Epithelial cell of prostate (primary cell): ENCODE results near the gene PCDH10.

Experiments
- DNase-seq: peaks from one replicate; pipeline ENCODE4 v3.0.0-alpha.2; 2011; ENCODE audit warnings: low read depth, low spot score
- H3K27ac ChIP-seq: fragments of 450-650 bp; 2 replicates; pipeline ENCODE4 v1.5.1; 2017; ENCODE audit warnings: mild to moderate bottlenecking

The PCDH10 gene, protein sequence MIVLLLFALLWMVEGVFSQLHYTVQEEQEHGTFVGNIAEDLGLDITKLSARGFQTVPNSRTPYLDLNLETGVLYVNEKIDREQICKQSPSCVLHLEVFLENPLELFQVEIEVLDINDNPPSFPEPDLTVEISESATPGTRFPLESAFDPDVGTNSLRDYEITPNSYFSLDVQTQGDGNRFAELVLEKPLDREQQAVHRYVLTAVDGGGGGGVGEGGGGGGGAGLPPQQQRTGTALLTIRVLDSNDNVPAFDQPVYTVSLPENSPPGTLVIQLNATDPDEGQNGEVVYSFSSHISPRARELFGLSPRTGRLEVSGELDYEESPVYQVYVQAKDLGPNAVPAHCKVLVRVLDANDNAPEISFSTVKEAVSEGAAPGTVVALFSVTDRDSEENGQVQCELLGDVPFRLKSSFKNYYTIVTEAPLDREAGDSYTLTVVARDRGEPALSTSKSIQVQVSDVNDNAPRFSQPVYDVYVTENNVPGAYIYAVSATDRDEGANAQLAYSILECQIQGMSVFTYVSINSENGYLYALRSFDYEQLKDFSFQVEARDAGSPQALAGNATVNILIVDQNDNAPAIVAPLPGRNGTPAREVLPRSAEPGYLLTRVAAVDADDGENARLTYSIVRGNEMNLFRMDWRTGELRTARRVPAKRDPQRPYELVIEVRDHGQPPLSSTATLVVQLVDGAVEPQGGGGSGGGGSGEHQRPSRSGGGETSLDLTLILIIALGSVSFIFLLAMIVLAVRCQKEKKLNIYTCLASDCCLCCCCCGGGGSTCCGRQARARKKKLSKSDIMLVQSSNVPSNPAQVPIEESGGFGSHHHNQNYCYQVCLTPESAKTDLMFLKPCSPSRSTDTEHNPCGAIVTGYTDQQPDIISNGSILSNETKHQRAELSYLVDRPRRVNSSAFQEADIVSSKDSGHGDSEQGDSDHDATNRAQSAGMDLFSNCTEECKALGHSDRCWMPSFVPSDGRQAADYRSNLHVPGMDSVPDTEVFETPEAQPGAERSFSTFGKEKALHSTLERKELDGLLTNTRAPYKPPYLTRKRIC

DNA sequence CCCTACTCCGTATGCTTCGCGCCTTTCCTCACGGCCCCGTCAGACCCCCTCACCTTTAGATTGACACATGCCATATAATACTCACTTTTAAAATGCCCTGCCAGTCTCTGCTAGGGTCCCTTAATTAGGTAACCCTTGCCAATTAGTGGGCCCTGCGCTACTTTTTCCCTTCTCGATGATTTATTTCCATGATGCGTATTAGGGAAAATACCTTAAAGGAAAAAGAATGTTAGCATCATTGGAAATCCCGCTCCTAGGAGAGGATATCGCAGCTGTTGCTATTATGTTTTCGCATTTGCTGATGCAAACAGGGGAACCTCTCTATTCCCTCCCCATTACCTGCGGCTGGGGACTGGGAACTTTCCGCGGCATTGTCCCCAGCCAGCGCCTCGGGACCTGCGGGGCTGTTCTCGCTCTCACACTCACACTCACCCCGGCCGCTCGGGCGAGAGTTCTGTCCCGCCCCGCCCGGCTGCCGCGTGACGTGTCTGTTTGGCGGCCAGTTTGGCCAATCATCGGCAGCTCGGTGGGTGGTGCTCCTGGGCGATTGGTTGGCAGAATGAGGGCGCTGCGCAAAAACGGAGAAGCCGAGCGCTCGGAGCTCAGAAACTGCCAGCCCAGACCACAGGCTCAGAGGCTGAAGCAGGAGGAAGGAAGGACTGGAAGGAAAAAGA is at the start of gene PCDH10:
PCDH10 (plus strand) TSS at position 605 of the 674 bp plus-strand sequence. CDS start 847 bp downstream, outside the sequence.
- H3K27ac ChIP-seq = no peak within 1 kb of the TSS

DNA sequence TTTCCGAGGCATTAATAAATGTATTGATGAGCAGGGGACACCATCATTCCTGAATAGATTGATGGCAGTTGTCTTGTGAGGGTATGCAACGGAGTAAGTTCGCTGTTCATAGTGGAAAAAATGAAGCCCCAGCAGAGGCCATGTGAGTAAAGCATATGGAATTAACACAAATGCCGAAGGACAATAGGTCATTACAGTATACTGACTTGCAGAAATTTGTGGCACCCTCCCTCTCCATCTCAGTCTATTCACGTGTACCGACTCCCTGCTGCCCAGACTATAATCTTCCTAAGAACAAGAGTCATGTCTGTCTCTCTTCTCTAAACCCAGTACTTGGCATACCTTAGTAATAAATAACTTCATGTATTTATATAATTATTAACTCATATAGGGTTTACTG is 47.1 kb upstream of the PCDH10 start:
- no peak overlapping the region for H3K27ac ChIP-seq

More for the DNA sequence above, at the start of gene PCDH10:
- peak; percentile 36 for DNase-seq

DNA sequence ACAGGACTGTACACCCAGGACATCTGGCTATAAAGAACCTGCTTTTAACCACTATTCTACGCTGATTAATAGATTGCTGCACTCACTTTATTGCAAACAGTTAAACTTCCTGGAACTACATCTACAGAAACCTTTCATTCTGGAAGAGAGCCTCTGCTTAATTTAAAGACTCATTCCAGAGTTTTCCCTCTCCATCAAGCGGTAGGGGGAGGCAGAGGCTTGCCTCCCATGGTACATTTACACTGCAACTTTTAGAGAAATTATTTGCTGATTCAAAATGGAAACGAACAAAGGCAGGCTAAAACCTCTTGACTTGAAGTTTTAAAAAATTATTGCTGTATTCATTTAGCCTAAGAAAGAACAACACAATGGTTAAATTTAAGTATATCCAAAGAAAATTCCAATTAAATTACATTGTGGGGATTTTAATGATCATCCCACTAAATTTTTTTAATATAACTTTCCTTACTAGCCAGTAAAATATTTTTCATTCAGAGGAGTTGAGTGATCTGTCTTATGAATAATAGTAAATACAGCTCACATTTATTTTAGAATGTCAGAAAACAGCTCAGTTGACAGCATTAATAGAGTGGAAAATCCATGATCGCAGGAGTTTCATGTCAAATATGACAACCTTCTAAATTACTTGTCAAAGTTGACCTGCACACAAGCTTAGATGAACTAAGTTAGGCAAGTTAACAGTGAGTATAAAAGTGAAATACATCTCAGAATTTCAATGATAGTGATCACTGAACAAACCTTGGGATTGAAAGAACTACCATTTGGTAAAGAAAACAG is 46.3 kb upstream of the PCDH10 start:
- DNase-seq = no peak
- H3K27ac ChIP-seq = no peak overlapping the region

More for the DNA sequence above, 47.1 kb upstream of the PCDH10 start:
- no peak for DNase-seq

DNA sequence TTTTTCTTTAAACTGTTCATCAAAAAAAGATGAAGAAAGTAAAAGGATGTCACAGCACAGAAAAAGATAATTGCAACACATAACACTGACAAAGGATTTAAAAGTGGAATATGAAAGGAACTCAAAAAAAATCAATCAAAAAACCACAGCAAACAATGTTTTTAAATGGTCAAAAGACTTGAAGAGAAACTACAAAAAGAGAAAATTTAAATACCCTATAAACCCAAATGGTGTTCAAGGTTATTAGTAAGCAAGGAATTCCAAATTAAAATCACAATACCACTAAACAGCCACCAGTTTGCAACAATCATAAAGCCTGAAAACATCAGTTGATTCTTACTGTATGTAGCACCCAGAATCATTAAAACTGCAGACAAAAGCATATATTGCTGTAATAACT is 36.5 kb upstream of the PCDH10 start:
- no peak for DNase-seq
- H3K27ac ChIP-seq = no peak overlapping the region

DNA sequence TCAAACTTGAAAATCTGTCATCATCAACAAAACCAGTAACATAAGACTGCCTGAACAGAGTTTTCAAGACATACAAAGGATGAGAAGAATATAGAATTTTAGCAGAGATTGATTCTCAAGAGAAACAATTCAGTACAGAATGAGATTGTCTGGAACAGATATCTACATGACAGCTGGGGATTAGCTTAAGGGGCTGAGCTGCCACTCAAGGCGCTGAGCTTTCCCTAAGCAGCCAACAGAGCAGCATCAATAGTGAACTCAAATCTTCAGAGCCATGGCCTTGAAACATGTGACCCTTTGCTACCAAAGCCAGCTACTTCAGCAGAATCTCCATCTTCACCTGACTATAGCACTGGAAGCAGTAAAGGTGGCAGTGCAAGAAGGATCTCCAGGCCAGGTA is 24.3 kb upstream of the PCDH10 start:
- H3K27ac ChIP-seq = no peak overlapping the region
- DNase-seq = no peak

DNA sequence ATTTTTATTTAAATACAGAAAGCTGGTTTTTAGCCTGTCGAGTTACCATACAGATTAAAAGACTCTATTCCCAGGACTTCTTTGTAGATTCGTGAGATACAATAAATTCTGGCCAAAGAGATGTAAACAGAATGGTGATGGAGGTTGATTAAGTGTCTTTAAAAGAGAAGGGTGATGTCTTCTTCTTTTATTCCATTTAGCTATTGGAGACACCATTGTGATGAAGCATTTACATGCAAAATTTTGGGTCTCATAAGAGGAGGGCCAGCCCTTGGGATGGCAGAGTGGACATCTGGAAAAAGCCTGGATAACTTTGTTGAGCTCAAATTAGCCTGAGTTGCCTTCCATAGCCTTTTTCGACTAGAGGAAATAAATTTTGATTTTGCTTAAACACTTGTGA is 21.6 kb upstream of the PCDH10 start:
- H3K27ac ChIP-seq = no peak overlapping the region
- DNase-seq = no peak

DNA sequence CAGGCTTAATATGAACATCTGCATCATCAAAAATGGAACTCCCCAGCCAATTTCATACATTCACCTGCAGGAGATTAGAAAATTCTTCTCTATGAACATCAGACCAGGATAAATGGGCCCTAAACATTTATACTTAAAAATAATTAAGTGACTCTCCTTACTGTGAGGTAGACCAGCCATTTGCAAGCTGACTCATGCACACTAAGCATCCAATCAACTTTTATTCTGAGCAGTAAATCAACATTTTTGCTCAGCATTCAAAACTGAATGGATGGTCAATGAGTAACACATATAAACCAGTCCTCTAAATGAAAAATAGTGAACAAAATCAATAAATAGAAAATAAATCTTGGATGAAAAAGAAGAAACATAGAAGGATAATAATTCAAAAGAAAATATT is 19.9 kb upstream of the PCDH10 start:
- H3K27ac ChIP-seq = no peak overlapping the region
- DNase-seq = no peak

DNA sequence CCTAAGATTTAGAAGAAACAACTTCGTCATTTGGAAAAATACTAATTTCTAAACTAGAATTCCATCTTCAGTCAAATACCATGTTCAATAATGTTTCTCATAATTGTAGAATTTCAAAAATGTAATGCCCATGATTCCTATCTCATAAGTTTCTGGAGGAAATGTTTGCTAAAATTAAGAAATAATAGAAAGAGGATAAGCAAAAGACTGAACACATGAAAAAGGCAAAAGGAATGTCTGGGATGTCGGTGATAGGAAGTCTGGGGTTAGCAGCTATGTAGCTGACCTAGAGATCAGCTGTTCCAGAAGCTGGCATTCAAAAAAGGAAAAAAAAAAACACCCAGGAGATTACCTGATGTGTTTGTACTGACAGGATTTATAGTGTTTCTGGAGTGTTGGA is 18.9 kb upstream of the PCDH10 start:
- H3K27ac ChIP-seq = no peak overlapping the region
- DNase-seq = no peak

DNA sequence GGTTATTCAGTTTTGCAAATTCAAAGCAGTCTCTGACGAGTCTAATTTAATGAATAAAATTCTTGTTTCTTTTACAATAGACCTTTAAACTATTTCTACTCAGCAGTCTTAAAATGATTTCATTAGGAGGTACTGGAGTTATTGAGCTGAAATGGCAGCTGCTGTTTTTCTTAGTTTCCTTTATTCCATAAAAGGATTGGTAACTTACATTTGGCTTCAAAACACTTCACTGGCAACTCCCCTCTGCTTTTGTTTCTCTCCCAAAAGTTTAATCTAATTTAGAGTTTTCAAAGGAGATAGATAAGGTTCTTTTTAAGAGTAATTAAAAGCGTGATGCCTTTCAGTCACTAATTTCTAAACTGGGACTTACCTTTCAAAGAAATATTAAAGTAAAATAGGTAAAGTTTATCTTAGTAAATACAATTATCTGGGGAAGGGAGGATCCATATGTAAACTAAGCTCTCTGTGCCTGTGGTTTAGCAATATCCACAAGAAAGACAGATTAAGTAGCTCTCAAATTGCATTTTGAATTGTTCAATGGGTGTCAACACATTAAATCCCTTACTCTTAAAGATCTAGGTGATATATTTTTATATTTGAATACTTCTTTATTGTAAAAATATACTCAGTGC is 17.1 kb upstream of the PCDH10 start:
- no peak for DNase-seq
- H3K27ac ChIP-seq = no peak overlapping the region

DNA sequence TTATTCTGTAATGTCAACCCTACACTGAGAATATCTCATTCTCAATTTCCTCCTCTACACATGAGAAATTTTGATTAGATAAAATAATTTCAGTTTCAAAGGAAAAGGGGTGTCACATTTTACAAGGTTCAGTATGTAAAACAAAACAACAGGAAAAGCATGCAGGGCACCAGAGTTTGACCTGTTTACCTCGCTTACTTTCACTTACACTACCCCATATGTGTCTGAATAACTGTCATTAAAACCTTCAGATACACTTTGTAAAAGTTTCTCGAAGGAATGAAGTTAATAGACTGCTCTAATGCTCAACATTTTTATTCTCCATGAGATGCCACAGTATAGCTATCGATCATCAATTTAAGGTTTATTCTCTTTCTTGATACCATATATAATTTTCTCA is 12.3 kb upstream of the PCDH10 start:
- H3K27ac ChIP-seq = no peak overlapping the region
- DNase-seq = no peak

DNA sequence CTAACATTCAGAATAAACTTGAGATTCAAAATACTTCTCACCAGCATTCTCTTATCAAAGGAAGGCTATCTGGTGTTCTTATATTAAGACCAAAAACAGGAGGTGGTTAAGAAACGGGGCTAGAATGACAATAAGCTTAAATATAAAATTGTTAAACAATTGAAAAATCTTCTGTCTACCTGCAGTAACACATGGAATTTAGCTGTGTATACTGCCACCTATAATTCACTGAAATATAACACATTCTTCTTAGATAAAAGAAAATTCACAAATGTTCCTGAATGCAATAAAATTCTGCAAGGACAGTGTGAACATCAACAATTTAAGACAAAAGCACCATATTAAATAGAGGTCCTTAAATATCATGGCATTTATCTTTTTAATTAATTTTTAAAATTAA is 11.5 kb upstream of the PCDH10 start:
- no peak overlapping the region for H3K27ac ChIP-seq
- DNase-seq = no peak

DNA sequence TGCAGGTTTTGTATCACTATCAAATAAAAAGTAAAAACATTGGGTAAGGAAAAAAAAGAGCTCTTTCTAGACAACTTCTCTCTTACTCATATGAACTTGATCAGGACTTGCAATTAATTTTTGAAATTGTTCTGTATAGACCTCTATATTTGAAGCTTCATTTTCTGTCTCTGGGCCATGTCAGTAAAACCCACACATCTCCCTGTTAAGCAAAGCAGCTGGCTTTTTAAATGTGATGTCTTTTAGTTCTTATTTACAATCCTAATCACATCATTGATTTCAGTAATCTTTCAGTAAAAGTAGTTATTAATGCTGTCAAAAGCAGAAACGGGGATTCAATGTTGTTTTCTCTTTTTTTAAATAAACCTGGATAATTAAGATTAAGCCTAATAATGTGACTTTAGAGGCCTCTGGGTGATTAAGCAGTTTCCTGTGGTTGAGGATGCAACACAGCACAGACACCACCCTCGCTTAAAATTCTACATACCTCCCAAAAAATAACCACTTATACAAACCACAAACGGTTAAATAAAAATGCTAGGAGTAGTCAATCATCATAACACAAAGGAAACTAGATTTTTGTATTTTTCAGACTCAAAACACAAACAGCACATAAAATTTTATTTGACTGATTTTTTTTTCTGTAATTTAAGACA is 5.2 kb upstream of the PCDH10 start:
- no peak overlapping the region for H3K27ac ChIP-seq
- DNase-seq = no peak

DNA sequence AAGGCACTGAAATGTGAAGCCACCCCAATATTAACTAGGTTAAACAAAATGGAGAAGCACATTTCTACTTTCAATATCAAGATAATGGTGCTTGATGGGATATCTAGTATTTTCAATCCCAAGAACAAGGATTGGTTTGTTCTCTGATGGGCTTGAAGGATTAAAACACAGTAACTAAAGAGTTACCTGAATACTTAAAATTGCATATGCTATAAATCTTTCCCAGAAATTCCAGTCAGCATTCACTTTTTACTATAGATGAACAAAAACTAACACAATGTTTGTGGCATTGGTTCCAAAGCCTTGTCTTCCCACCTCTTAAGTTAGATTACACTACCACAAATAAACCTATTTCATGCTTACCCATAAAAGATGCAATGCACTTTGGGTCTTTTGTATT is 3.9 kb upstream of the PCDH10 start:
- H3K27ac ChIP-seq = no peak overlapping the region
- no peak for DNase-seq

DNA sequence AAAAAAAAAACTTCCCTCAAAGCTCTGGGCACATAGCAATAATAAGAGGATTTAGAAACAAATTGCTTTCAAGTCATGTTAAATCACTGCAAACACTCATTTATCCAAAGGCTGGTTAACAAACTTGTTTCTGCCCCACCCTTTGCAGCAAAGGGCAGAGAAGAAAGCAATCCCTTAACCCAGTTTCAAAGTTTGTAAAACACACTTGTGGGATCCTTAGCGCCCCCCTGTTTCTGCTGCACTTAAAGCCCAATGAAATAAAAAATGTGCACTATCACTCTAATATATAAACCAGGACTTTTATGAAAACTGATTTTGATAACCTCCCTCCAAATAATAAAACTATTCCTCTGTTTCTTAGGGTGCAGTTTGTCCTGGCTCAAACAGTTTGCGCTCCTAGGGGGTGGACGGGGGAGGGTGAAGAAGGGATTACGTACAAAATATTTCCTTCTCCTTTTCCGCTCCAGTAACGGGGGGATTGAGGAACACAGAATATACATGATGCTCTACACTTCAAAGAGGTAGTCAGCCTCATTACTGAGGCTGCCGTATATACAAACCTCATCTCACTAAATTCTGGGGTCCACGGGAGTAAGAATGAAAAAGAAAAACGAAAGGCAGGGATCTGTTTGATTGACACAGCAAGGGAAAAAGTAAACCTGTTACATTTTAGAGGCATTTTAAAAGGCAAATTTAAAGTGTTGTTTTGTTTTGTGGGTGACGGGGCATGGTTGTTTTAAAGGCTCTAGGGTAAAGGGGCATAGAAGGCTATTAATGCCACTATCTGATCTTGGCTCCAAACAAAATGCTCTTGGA is 3.1 kb upstream of the PCDH10 start:
- no peak for DNase-seq
- no peak overlapping the region for H3K27ac ChIP-seq

DNA sequence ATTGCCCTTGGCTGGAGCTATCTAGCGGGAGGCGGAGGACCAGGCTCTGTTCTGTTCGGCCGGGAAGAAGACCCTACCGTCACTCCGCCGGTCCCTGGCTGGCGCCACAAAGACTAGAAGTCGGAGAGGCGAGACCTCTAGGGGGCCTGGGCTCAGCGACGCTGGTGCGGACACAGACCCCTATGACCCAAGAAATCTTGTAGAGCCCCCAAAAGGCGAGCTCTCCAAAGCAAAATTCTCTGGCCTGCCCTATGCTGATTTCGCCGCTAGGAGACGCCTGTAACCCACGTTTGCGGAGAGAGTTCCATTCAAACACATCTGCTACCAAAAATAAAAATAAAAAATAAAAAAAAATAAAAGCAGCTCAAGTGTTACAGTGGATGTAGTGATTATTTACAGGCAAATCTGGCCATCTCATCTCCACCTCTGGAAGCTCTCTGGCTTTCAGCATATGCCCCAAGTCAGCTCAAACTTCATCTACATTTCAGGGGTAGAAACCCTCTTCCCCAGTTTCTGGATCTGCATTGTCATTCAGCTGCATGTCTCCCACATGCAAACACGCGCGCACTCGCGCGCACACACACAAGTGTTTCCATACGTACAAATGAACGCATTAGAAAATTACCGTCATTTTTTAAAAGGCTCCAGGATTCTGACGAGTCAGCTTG is 2.4 kb upstream of the PCDH10 start:
- H3K27ac ChIP-seq = no peak overlapping the region
- DNase-seq = no peak

DNA sequence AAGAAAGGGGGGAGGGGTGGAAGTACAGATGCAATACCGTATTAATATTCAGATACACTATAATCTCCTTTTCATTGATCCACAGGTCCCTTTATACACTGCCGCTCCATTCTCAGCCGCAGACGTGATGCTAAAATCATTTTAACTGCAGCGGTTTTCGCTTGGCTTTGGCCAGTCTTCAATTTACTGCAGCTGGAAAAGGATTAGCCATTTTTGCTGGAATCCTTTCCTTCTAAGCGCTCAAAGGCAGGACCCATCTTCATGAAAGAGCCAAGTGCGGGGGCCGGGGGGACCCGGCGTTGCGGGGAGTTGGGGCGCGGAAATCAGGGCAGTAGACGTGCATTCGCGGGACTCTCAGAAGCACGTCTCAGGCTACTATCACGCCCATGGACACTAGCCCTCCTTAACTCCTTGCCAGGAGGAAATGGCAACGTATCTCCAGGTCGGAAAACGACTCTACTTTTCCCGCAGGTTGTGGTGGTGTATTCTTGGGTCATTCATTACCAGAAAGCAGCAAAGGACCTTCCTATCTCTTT is 1.7 kb upstream of the PCDH10 start:
- no peak for DNase-seq

More for the DNA sequence above, 1.7 kb upstream of the PCDH10 start:
- H3K27ac ChIP-seq = no peak overlapping the region
